HG03139 (cell line): ENCODE measurements around the gene ZNF800.
A peak's percentile ranks its signal among the peaks of the same experiment; 100 is the strongest.
"Not testable (repeated sequence)": the region's sequence is repeated elsewhere in the genome, so short reads cannot be mapped to it uniquely, and the experiment has no call there.

Source experiments
- ATAC-seq: cut with Tn5 transposase; IDR thresholded peaks from one replicate; pipeline ENCODE4 v1.9.1; 2021; ENCODE audit not compliant: unreplicated experiment

The ZNF800 gene, protein sequence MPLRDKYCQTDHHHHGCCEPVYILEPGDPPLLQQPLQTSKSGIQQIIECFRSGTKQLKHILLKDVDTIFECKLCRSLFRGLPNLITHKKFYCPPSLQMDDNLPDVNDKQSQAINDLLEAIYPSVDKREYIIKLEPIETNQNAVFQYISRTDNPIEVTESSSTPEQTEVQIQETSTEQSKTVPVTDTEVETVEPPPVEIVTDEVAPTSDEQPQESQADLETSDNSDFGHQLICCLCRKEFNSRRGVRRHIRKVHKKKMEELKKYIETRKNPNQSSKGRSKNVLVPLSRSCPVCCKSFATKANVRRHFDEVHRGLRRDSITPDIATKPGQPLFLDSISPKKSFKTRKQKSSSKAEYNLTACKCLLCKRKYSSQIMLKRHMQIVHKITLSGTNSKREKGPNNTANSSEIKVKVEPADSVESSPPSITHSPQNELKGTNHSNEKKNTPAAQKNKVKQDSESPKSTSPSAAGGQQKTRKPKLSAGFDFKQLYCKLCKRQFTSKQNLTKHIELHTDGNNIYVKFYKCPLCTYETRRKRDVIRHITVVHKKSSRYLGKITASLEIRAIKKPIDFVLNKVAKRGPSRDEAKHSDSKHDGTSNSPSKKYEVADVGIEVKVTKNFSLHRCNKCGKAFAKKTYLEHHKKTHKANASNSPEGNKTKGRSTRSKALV

DNA sequence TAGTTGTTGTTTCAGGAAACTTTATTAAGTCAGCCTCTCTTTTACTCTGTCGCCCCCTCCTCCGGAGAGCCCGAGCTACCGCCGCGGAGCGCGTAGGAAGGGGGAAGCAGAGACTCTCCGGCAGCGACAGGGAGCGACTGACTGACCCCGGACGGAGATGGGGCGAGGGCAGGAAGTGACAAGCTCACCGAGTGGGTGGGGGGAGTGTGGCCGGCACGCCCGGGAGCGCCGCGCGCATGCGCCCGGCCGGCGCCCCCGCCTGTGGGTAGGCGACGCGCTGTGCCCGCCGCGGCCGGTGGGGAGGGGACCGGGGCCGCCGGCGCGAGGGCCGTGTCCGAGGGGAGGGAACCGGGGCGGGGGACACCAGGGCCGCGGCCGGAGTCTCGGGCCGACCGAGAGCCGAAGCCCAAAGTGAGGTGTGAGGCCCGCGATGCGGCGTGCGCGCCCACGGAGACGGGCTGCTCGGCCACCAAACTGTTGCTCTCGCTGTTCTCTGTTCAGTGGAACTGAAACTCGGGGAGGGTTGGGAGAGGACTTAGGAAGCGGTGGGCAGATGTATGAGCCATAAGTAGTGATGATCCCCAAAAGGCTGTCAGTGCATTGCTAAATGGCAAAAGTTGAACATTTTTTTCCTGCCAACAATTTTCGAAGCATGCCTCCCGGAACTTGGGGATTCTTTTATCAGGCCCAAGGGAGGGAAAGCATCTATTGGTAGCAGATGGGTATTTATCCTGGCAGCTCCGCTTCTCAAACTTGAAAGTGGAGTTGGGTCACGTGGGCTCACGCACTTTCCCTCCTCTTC, at the start of gene ZNF800:
Gene ZNF800 (minus strand): TSS at position 143 of the 802 bp plus-strand sequence. CDS start 1,151 bp downstream, outside the sequence.
- peak; percentile 79 for ATAC-seq

DNA sequence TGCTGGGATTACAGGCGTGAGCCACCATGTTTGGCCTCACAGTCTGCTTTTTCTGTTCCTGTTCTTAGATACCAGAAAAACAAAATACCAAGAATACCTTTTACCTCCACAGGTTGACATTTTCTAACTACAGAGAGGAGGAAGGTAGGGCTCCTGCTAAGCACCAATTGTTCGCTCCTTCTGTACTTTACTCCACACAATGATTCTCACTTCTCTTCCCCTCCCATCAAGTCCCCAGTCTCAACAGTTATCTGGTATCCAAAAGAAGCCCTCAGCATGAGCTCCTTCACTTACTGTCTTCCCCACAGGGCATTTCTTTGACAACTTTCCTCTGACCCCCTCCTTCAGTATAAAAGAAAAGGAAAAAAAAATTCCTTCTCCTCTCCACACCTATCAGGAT, 47.7 kb upstream of the ZNF800 start:
- ATAC-seq: no peak

DNA sequence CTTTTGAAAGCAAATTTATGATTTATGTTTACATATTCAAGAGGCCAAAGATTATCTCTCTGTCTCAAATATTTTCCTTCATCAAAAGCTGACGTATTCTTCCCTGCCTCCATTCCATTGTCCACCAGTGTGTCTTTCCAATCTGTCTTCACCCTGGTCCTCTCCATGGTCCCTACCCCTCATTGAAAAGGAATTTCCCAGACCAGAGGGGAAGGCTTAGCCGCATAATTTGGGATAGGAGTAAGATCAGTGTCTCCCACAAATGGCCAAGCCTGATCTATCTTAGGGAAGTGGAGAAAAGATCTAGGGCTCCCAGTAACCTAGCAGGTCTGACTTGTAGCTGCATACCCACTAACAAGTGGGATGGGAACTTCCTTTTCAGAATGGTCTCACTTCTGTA, 46.3 kb upstream of the ZNF800 start:
- ATAC-seq: no peak

DNA sequence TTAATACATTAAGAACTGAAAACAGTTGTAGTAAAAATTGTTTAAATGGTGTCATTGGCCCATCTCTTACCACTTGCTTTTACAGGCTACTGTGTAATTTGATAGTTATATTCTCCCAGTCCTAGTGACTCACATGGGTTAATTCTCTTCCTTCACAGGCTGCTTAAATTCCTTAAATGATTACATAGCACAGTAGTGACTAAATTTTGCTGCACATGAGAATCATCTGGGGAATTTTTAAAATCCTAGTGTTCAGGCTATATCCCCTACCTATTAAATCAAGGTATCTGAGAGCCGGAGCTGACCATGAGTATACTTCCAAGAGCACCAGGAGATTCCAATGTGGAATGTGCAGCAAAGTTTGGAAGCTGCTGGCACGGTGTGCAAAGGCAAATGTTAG, 45.3 kb upstream of the ZNF800 start:
- ATAC-seq: no peak

DNA sequence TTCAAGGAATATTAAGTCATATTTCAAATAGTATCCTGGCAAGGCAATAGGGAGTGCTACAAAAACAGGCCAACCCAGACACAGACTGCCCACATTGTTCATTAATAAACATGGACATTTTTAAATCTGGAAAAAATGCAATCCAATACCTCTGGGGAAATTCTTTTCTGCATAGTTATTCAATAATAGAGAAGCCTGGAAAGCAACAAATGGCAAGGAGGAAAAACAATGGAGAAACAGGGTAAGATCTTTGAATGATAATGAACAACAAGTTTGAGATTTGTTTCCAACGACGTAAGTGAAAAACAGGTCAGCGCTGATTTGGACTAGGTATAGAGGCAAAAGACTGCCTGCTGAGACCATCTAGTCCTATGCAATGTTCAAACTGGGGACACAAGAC, 44.7 kb upstream of the ZNF800 start:
- ATAC-seq: no peak

DNA sequence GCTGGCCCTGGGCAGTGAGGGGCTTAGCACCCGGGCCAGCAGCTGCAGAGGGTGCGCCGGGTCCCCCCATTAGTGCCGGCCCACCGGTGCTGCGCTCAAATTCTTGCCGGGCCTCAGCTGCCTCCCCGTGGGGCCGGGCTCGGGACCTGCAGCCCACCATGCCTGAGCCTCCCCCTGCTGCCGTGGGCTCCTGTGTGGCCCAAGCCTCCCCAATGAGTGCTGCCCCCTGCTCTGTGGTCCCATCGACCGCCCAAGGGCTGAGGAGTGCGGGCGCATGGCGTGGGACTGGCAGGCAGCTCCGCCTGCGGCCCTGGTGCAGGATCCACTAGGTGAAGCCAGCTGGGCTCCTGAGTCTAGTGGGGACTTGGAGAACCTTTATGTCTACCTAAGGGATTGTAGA, 36.8 kb upstream of the ZNF800 start:
- not testable (repeated sequence) for ATAC-seq

DNA sequence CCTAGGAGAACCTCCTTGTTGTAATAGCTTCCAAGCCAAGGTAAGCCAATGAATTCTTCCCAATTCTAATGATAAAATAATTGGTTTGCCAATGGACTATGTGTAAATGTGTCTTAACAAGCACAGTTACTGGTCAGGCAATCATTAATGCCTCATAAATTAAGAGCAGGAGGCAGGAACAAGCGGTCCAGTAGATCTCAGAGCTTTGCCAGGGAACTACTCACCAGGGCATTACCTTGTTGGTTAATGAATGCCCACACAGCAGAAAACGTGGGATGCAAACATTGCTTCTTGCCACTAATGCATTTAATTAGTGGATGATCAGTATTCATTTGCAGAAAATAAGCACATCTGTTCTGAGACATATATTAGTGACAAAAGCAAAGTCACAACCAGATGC, 26.7 kb upstream of the ZNF800 start:
- ATAC-seq: no peak

DNA sequence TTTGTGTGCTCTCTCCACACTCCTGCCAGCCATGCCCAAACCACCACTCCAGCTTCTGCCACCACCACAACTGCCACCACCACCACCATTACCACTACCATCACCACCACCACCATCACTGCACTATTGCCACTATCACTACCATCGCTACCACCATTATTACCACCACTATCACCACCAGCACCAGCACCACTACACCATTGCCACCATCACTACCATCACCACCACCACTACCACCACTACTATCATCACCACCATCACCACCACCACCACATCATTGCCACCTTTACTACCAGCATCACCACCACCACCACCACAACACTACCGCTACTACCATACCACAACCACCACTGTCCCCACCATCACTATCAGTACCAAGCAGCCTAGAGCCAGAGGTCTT, 26.0 kb upstream of the ZNF800 start:
- no peak for ATAC-seq

DNA sequence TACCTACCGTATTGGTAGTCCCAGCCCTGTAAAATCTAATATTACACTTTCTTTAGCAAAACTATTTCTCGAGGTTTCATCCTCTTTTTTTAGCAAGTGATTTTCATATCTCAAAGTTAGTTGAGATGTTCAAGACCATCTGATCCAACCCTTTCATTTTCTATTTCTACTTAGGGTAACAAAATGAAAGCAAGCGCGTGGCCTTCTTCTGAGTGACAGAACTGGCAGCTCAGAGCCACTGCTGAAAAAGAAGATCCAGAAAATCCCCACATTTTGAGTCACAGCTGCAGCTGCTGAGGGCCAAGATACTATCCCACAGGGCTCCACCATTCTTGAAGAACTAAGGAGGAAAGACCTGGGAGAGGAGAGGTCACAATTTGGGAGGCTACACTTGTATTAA, 24.8 kb upstream of the ZNF800 start:
- ATAC-seq: peak; percentile 65

DNA sequence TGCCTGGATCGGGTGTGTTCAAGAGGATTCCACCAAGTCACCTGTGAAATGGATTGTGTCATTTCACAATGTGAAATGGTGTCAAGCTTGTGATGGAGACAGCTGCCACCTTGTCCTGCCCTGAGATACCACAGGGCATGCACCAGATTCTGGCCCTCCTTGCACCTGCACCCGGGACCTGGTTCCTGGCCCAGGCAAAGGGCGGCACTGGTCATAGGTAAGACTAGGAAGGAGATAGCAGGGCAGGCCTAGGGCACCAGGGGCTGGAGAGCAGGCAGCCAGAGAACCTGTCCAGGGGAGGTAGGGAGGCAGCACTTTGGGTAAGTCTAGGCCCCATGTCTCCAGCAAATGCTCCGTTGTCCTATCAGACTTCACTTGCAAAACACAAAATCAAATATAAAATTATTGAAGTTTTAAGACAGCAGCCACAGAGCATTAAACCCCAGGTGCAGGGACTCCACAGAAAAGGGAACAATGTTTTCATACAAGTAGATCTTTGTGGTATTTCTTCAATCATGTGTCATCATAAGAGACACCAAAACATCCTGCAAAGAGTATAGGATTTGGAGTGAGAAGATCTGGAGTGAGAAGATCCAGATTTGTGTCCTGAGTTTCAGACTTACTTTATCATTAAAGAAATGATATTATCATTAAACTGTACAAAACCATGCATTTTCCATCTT, 22.7 kb upstream of the ZNF800 start:
- ATAC-seq: no peak

DNA sequence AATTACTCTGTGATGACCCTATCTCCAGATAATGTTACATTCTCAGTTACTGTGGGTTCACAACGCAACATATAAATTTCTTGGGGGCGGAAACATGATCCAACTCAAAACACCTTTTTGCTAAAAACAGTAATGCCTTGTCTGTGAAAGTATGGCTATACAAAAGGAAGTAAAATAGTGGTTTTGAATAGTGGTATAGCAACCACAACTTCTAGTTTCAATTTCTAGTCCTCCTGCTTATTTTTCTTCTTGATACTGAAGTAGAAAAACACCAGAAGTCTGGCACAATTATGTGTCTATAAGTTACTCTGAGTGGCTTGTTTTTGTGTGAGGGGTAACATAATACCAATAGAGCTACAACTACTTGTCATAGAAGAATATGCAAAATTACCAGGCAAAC, 21.5 kb upstream of the ZNF800 start:
- ATAC-seq: peak; percentile 67

DNA sequence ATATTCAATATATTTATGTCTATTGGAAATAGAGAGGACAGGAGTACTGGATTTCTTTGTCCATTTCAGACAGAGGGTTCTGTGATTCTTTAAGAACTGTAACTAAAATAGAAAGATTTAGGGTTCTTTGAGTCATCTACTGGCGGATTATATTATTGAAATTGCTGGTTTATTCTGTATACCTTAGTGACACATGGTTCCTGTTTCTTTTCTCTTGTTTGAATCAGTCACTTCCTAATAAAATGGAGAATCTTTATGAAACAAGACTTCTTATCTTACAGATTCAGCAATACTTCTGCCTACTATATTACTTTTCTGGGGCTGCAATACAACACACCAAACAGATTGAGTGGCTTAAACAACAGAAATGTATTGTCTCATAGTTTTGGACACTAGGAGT, 20.8 kb upstream of the ZNF800 start:
- no peak for ATAC-seq

DNA sequence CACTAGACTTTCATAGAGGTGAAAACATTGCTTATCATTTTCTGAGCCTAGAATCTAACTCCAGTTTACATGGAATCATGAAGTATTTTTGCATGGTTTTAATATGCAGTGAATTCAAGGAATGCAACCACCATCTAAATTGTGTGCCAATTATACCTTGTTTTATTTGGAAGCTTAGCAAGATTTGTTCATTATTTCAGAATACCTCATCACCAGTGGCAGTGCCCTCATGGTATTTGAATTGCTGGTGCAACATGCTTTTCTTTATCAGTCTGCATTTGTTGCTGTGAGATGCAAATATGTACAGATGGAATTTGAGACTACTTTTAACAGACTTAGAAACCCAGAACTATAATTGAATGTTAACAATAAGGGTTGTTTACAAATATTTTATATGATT, 18.7 kb upstream of the ZNF800 start:
- no peak for ATAC-seq

DNA sequence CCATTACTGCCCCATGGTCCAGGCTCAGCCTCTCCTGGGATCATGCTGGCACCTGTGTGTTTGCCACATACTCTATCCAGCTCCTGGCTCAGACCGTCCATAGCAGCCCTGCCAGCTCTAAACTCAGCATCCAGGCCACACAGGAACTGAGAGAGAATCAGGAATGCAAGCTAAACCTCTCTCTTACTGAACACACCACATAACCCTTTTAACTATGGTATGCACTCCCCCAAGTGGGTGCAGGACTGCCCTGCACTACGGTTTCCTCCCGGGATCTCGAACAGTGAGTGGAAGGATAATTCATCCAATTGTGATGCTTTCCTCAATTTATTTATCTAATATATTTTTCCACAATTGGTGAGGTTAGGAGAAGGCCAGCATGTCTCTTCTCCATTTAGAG, 17.1 kb upstream of the ZNF800 start:
- ATAC-seq: no peak

DNA sequence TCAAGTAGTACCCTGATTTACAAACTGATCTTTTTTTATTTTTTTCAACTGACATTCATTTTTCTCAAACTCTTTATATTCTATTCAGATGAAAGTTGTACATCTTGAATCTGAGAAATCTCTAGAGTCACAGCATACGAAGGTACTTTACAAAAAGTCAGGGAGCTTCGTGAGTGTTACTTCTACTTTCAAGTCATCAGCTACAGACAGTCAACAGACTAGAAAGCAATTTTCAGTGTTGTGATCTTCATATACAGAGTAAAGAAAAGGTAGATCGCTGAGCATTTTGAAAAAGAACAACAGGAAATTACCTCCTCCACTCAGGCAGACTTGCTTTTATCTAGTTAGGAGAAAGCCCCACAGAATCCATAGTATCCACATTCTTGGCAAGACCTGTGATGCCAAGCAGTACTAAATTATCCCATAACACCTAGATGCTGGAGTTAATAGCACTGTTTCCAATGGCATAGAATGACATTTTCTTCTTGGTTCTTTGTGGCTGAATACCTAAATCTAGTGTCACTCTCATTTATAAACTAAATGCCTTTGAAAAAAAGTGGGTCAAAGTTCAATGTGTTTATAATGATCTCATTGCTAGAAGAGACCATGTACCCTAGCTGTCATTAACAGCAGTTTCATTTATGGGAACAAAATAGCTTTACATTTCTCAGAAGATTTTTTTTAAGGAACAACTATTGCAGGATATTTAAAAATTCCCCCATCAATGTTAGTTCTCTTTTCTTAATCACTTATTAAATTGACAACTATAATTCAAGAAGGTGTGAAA, 12.0 kb upstream of the ZNF800 start:
- no peak for ATAC-seq

DNA sequence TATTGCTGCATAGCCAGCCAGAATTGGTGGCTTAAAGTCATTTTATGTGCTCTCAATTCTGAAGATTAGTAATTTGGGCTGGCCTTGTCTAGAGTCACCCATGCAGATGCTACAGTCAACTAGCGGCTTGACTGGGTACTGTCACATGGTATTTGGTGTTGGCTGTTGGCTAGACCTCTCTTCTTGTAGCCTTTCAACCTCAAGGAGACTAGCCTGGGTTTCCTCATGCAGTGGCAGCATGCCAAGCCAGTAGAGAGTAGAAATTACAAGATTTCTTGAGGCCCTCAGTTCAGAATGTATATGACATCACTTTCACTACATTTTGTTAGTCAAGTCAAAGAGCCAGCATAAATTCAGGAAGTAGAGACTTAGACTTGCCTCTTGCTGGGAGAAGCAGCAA, 3.7 kb upstream of the ZNF800 start:
- no peak for ATAC-seq

DNA sequence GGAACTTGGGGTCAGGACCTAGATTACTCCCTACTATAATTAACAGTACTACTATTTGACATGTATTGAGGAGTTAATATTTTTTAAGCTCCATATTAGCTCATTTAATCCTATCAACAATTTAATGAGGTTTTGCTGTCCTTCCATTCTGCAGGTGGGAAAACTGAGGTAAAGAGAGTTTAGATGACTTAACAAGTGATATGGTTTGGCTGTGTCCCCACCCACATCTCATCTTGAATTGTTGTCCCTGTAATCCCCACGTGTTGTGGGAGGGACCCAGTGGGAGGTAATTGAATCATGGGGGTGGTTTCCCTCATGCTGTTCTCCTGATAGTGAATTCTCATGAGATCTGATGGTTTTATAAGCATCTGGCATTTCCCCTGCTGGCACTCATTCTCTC, 2.6 kb upstream of the ZNF800 start:
- not testable (repeated sequence) for ATAC-seq

DNA sequence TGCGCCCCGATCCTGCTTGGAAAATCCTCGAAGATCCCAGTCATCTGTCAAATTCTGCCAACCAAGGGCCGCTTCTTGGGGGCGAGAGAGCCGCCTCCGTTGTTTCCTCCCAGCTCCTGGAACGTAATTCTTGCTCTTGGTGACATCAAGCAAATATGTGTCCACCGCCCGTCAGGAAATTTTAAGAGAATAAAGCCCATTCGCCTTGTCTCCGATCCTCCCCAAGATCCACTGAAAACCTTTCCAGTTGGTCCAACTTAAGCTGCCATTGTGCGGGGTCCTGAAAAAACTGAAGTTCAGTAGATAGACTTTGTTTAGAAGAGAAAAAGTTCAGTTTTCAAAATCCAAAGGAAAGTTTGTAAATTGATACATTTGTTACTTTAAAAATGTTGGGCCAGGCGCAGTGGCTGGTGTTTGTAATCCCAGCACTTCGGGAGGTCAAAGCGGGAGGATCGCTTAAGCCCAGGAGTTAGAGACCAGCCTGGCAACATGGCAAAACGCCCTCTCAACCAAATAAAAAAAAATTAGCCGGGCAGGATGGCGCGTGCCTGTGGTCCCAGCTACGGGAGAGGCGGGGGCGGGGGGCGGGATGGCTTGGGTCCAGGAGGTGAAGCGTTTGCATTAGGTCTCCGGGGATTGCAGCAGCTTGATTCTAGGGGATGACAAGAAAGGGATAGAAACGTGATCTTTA, 1.0 kb upstream of the ZNF800 start:
- no peak for ATAC-seq

DNA sequence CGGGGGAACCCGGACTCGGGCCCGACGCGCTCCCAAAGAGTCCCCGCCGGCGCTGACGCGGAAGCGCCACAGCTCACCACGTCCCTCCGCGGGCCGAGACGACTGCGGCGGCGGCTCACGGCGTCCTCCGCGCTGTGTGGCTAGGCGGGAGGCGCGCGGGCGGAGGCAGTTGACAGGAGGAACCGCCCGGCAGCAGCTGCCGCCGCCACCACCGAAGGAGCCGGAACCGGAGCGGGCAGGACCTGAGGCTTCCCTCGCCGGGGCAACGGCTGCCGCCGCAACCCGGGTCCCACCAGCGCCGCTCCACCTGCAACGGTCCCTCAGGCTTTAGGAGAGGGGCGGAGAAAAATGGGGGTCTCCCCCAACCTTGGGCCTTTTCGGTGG, 334 bp downstream of the ZNF800 start:
- ATAC-seq: peak; percentile 37
